ENCODE measurements around the gene JUND.

Gene JUND

GRCh38 chr19:18266771-18267686, 14.4 kb downstream of the JUND start:
- no peak for DNase-seq

- no peak for DNase-seq
Measured at GRCh38 chr19:18265582-18265981, 15.8 kb downstream of the JUND start.

GRCh38 chr19:18264971-18265540, 16.4 kb downstream of the JUND start:
- DNase-seq, result no peak

GRCh38 chr19:18264137-18264854, 17.1 kb downstream of the JUND start:
- no peak for DNase-seq

GRCh38 chr19:18263324-18264136, 17.9 kb downstream of the JUND start:
- no peak for DNase-seq

- DNase-seq, result no peak
Measured at GRCh38 chr19:18262917-18263316, 18.5 kb downstream of the JUND start.

GRCh38 chr19:18262144-18262543, 19.3 kb downstream of the JUND start:
- DNase-seq, result no peak

GRCh38 chr19:18261474-18261873, 19.9 kb downstream of the JUND start:
- no peak for DNase-seq

GRCh38 chr19:18259893-18260292, 21.5 kb downstream of the JUND start:
- no peak for DNase-seq

- no peak for DNase-seq
Measured at GRCh38 chr19:18257503-18258470, 23.6 kb downstream of the JUND start.

- DNase-seq, result no peak
Measured at GRCh38 chr19:18254546-18255503, 26.6 kb downstream of the JUND start.

GRCh38 chr19:18253716-18254115, 27.7 kb downstream of the JUND start:
- DNase-seq, result no peak

GRCh38 chr19:18253130-18253529, 28.3 kb downstream of the JUND start:
- DNase-seq, result no peak

- DNase-seq, result no peak
Measured at GRCh38 chr19:18252370-18252717, 29.1 kb downstream of the JUND start.

- peak; percentile 96 for DNase-seq
Measured at GRCh38 chr19:18251587-18252369, 29.6 kb downstream of the JUND start.

- DNase-seq, result no peak
Measured at GRCh38 chr19:18249834-18250233, 31.6 kb downstream of the JUND start.

GRCh38 chr19:18245297-18245696, 36.1 kb downstream of the JUND start:
- no peak for DNase-seq

- no peak for DNase-seq
Measured at GRCh38 chr19:18239303-18239702, 42.1 kb downstream of the JUND start.

- no peak for DNase-seq
Measured at GRCh38 chr19:18234194-18234593, 47.2 kb downstream of the JUND start.
